Activated CD8-positive, alpha-beta memory T cell treated with anti-CD3 and anti-CD28 coated beads for 36 hours (primary cell): ENCODE data around the gene GRK6. TPM values are rescaled to one million over a fixed set of nuclear protein-coding genes. Genes with fewer than 3 reads are reported as not detected.
"Not testable (repeated sequence)": the region's sequence is repeated elsewhere in the genome, so short reads cannot be mapped to it uniquely, and the experiment has no call there.

Experiments used
- CTCF ChIA-PET: fragments of 350-600 bp; sonication (Branson Sonifier 250); formaldehyde crosslinking; loops from one replicate; lab custom pipeline; 2021; ENCODE audit warnings: antibody characterized with exemption; lab: Charles Lee
- POLR2A ChIA-PET: fragments of 350-600 bp; sonication (Branson Sonifier 250); formaldehyde crosslinking; loops from one replicate; lab custom pipeline; 2021; ENCODE audit warnings: antibody characterized with exemption; lab: Charles Lee
- total RNA-seq, 2 experiments: library from RNA; stranded (reverse); gene quantifications; one replicate each; pipeline ENCODE4 v1.2.3, GENCODE V29; 2021

The GRK6 gene
- total RNA-seq, 2 experiments from 2014 or later, result 179 to 180 TPM

- CTCF ChIA-PET, result interaction anchor here (0.8 to 7.0 kb wide), 4 partner anchors 9 to 43 kb away, joined by 3 to 54 read pairs (median 4); no protein-coding TSS in a partner anchor
- POLR2A ChIA-PET, result interaction anchor here (0.9 to 1.6 kb wide), 3 partner anchors 17 to 57 kb away, joined by 4 to 5 read pairs (median 4); no protein-coding TSS in a partner anchor
These were observed 13.8 kb upstream of the GRK6 start for GRCh38 chr5:177412603-177413233.

- POLR2A ChIA-PET, result interaction anchor here (0.5 to 1.5 kb wide), 2 partner anchors 10 to 25 kb away, joined by 3 read pairs; no protein-coding TSS in a partner anchor
- CTCF ChIA-PET, result interaction anchor here (0.7 to 7.0 kb wide), 5 partner anchors 9 to 44 kb away, joined by 3 to 54 read pairs (median 3); no protein-coding TSS in a partner anchor
These were observed 12.0 kb upstream of the GRK6 start for GRCh38 chr5:177414481-177414880.

DNA sequence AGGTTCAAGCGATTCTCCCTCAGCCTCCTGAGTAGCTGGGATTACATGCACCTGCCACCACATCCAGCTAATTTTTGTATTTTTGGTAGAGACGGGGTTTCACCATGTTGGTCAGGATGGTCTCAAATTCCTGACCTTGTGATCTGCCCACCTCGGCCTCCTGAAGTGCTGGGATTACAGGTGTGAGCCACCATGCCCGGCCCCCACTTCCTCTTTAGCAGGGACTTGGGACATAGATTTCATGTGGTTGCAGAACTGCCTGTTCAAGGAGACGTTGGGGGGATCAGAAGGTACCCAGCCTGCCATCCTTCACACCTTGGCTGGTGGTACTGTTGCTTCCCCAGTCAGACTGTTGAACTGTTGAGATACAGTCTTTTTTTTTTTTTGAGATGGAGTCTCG is 9.4 kb upstream of the GRK6 start:
- POLR2A ChIA-PET, result not testable (repeated sequence)
- CTCF ChIA-PET, result interaction anchor here (1.4 to 7.0 kb wide), 2 partner anchors 9 to 13 kb away, joined by 3 to 54 read pairs; no protein-coding TSS in a partner anchor

DNA sequence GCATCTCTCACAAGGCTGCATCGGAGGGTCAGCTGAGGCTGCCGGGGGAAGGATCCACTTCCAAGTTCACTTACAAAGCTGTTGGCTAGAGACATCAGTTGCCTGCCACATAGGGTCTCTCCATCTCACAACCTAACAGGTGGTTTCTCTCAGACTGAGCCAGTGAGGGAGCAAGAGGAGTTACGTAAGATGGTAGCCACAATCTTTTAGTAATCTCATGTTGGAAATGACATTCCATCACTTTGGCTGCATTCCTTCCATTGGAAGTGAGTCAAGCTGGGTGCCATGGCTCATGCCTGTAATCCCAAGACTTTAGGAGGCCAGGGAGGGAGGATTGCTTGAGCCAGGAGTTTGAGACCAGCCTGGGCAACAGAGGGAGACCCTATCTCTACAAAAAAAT is 7.4 kb upstream of the GRK6 start:
- ChIA-PET CTCF (interaction anchor here (0.8 to 7.0 kb wide), 2 partner anchors 14 to 15 kb away, joined by 3 to 54 read pairs; no protein-coding TSS in a partner anchor), POLR2A (no interaction called here)

GRCh38 chr5:177420472-177420871 is 6.0 kb upstream of the GRK6 start:
- CTCF ChIA-PET, POLR2A ChIA-PET: not testable (repeated sequence)

DNA sequence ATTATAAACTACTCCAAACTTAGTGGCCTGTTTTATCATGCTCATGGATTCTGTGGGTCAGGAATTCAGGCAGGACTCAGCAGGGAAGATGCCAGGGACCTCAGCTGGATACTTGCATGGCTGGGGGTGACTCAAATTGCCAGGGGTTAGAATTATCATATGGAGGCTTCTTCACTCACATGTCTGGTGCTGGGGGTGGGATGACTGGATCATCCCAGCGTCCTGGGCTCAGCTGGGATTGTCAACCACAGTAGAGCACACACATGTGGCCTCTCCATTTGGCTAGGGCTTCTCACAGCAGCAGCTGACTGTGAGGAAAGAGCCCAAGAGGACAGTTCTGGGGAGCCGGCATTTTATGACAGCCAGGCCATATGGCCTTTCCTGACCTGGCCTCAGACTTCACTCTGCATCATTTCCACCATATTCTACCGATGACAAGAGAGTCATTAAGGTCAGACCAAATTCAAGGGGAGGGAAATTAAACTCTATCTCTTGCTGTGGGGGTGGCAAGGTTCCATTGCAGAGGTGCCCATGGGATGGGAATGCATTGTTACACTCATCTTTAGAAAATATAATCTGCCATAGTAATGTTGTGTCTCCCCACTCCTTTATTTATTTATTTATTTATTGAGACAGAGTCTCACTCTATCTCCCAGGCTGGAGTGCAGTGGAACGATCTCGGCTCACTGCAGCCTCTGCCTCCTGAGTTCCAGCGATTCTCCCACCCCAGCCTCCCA is 5.2 kb upstream of the GRK6 start:
- CTCF ChIA-PET, result interaction anchor here (1.1 to 14.3 kb wide), 3 partner anchors 18 to 111 kb away, joined by 3 to 145 read pairs (median 4); partner anchors contain the start of gene PFN3
- POLR2A ChIA-PET, result no interaction called here

DNA sequence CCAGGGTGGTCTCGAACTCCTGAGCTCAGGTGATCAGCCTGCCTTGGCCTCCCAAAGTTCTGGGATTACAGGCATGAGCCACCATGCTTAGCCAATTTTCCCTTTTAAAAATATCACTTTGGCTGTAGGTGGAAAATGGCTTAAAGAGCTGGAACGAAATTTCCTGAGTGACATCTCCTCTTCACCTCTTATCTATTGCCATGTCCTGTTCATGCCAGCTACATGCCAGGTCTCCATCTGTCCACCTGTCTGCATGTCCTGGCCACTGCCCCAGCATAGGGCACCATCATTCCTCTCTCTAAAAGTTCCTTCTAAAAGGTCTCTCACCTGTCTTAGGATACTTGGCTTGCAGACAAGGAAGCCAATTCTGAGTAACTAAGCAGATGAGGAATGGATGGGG is 2.8 kb upstream of the GRK6 start:
- ChIA-PET POLR2A (no interaction called here), CTCF (interaction anchor here (1.0 to 14.3 kb wide), 4 partner anchors 9 to 34 kb away, joined by 3 to 145 read pairs (median 61); partner anchors contain the start of gene PFN3)

DNA sequence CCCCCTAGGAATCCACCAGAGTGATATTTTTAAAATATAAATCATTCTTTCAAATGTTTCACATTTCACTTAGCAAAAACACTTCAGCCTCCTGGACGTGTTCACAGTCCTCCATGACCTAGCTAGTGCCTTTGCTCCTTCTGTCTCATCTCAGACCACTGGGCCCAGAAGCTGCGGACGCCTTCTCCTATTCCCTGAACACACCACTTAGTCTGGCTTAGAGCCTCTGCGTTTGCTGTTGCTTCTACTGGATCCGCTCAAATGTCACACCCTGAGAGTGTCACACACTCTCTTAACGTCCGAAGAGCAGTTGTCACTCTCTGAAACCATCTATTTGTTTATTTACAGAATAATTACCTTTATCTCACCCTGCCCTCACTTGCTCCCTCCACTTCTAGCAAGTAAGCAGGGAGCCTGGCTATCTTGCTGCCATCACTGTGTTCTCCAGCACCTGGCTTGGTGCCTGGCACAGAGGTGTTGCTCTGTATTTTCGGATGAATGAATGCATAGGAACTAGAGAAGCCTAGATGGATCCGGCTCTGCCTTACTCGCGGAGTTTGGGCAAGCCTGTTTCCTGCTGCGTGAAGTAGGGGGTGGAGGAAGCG is 1.2 kb upstream of the GRK6 start:
- CTCF ChIA-PET, result interaction anchor here (1.2 to 14.3 kb wide), 7 partner anchors 9 to 53 kb away, joined by 3 to 145 read pairs (median 11); partner anchors contain the start of genes F12 and PFN3
- POLR2A ChIA-PET, result interaction anchor here (0.6 to 10.3 kb wide), 6 partner anchors 11 to 72 kb away, joined by 3 to 226 read pairs (median 4); partner anchors contain the start of genes F12, PDLIM7 and PRR7

DNA sequence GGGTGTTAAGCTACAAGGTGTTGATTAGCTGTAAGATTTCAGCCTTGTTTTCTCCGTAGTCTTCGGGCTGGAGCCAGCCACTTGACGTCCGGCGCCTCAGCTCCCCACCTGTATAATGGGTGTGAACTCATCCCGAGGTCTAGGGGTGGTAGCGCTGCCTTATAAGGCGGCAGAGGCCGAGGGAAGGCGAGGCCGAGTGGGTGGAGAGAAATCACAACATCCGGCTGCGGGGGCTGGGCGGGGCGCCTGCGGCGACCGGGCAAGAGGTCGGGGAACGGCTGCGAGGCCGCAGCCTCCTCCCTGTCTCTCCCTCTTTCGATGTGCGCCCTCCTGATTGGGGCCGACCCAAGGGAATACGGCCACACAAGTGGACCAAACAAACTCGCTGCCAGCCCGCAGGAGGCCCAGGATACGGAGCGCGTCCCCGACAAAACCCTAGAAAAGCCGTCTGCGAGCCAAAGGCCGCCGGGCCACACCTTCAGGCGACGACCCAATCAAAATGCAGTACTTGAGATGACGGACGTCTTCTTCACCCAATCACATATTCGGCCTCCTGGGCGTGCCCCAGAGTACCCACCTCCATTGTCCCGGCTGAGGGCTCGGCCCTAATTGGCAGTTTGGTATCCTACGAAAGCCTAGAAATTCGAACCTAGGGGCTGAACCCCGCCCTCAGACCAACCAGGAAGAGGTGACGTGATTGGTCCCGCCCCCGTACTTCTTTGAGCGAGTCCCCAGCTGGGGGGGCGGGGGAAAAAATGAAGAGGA is 493 bp upstream of the GRK6 start:
- ChIA-PET POLR2A (interaction anchor here (0.6 to 10.3 kb wide), 12 partner anchors 17 to 72 kb away, joined by 3 to 226 read pairs (median 4); partner anchors contain the start of genes F12, PDLIM7 and PRR7), CTCF (interaction anchor here (0.6 to 14.3 kb wide), 8 partner anchors 10 to 313 kb away, joined by 3 to 145 read pairs (median 8); partner anchors contain the start of genes F12 and PFN3)

GRCh38 chr5:177427211-177427822 is 841 bp downstream of the GRK6 start:
- CTCF ChIA-PET, result interaction anchor here (1.0 to 14.3 kb wide), 5 partner anchors 18 to 314 kb away, joined by 4 to 145 read pairs (median 32); partner anchors contain the start of genes F12 and PFN3
- POLR2A ChIA-PET, result interaction anchor here (1.0 to 10.3 kb wide), 8 partner anchors 12 to 75 kb away, joined by 3 to 226 read pairs (median 6); partner anchors contain the start of genes LMAN2, PDLIM7 and PRR7

DNA sequence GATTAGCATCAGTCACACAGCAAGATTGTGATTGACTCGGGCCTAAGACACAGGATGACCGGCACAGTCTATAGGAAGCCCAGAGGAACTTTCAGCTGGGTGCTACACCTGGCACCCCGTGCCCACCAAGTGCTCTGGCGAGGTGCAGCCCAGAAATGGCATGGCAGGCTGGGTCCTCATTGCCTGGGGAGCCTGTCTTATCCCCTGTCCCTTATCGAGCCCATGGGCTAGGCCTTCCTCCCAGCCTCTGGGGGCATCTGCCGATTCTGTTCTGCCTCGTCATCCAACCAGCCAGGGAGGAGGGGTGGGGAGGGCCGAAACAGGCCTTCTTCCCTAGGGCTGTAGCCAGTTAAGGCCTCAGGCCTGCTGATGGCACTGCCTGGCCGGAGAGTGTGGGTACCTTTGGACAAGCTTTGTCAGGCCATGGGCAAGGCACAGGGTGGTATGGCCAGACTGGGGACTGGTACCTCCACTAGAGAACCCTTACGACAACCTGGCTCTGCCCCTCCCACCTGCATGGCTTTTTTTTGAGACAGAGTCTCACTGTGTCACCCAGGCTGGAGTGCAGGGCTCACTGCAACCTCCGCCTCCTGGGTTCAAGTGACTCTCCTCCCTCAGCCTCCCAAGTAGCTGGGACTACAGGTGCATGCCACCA is 1.6 kb downstream of the GRK6 start:
- POLR2A ChIA-PET, result interaction anchor here (1.0 to 10.3 kb wide), 6 partner anchors 13 to 76 kb away, joined by 3 to 226 read pairs (median 14); partner anchors contain the start of genes LMAN2 and PRR7
- CTCF ChIA-PET, result interaction anchor here (0.8 to 14.3 kb wide), 9 partner anchors 12 to 118 kb away, joined by 3 to 145 read pairs (median 11); partner anchors contain the start of genes F12 and PFN3

DNA sequence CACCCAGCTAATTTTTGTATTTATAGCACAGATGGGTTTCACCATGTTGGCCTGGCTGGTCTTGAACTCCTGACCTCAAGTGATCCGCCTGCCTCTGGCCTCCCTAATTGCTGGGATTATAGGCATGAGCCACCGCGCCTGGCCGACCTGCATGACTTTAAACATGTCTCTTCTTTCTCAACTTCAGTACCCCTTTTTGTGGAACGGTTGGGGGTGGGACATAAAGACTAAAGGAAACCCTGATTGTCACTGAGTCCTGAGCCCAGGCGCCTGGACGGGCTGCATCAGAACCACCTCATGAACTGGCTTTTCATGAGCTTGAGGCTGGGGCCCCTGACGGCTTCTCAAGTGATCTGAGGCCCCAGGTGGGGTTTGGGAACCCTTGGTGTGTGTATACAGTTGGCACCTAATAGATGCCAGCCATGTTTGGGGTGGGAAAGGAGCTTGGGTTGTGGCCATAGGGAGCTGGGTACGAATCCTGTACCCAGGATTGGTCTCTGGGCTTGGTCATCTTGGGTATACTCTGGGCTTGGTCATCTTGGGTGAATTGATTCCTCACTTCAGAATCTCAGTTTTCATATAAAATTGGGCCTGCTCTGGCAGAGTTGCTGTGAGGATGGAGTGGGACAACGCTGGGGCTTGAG is 2.2 kb downstream of the GRK6 start:
- ChIA-PET CTCF (interaction anchor here (0.6 to 14.3 kb wide), 10 partner anchors 11 to 119 kb away, joined by 3 to 145 read pairs (median 4); partner anchors contain the start of genes F12 and PFN3), POLR2A (interaction anchor here (0.5 to 10.3 kb wide), 6 partner anchors 15 to 57 kb away, joined by 3 to 226 read pairs (median 14); partner anchors contain the start of gene PRR7)

DNA sequence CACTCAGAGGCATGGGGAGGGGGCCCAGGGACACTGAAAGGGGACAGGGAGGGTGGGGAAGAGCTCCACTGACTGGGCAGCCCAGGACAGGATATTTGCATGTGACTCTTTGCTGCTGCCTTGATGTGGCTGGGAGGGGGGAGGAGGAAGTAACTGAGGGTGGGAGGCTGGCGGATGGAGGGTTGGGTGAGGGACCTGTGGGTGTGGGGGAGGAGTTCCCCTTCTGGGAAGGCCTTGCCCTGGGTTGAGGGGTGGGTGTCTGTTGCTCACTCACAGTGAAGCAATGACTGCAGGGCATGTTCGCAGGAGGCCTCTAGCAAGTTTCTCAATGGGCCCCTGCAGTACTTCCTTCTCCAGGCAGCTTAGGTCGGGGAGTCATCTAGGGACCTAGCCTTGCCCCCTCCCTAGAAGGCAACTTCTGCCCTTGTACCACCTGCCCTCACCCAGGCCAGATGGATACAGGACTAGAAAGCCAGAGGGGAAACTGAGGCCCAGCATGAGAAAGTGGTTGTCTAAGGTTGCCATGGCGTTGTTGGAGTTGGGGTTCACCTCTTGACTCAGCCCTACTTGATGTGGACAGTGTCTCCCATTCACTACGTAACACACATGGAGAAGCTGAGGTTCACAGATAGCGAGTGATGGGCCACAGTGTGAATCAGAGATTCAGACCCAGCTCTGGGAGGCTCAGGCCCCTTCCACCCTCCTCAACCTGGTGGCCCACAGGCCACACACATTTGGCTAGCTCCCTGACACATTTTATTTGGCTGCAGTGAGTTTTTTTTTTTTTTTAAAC is 3.0 kb downstream of the GRK6 start:
- POLR2A ChIA-PET, result interaction anchor here (0.5 to 10.3 kb wide), 8 partner anchors 14 to 80 kb away, joined by 3 to 226 read pairs (median 10); partner anchors contain the start of gene PRR7
- CTCF ChIA-PET, result interaction anchor here (0.6 to 14.3 kb wide), 11 partner anchors 10 to 86 kb away, joined by 3 to 145 read pairs (median 5); partner anchors contain the start of genes F12 and PFN3

GRCh38 chr5:177430140-177430951 is 3.9 kb downstream of the GRK6 start:
- POLR2A ChIA-PET, result interaction anchor here (0.7 to 10.3 kb wide), 8 partner anchors 13 to 81 kb away, joined by 4 to 226 read pairs (median 10); partner anchors contain the start of gene PRR7
- CTCF ChIA-PET, result interaction anchor here (0.9 to 14.3 kb wide), 9 partner anchors 10 to 127 kb away, joined by 3 to 145 read pairs (median 23); partner anchors contain the start of genes PFN3, PRELID1 and RAB24
